HEK293 (cell line): ENCODE results near the gene TAF5L.

Experiments used
- CTCF ChIA-PET: fragments of 350-600 bp; formaldehyde crosslinking; extraction: SDS; loops from one replicate; lab custom pipeline; 2021; ENCODE audit warnings: antibody characterized with exemption; lab: Yijun Ruan, JAX
- POLR2A ChIA-PET: fragments of 300-600 bp; formaldehyde crosslinking; extraction: SDS; loops from one replicate; lab custom pipeline; 2020; ENCODE audit warnings: antibody characterized with exemption, inconsistent platforms; lab: Yijun Ruan, JAX
- H3K27ac ChIP-seq: fragments of 200-500 bp; sonication (Bioruptor generic); 2 replicates; pipeline ENCODE4 v1.5.1; 2014; ENCODE audit warnings: low read depth, low read length, control low read depth, inconsistent platforms; ENCODE audit errors: extremely low read depth
- H3K36me3 ChIP-seq, 2 experiments: fragments of 200-500 bp in 1 of 2; sonication (Bioruptor generic) in 1 of 2; 1 replicate in 1 of 2; 2 replicates in 1 of 2; pipeline ENCODE4 v1.5.1; 2014 to 2017; ENCODE audit warnings: inconsistent platforms in 2 of 2, low read length in 2 of 2; ENCODE audit not compliant: control insufficient read depth in 2 of 2, insufficient read depth in 1 of 2
- H3K4me1 ChIP-seq: fragments of 200-500 bp; sonication (Bioruptor generic); 2 replicates; pipeline ENCODE4 v1.5.1; 2014; ENCODE audit warnings: mild to moderate bottlenecking, low read length, inconsistent platforms; ENCODE audit not compliant: control insufficient read depth, insufficient read depth
- H3K4me3 ChIP-seq: 2 replicates; pipeline ENCODE4 v1.5.1; 2011; ENCODE audit warnings: low read depth, mild to moderate bottlenecking, control low read depth, low read length, moderate library complexity
- H3K9me3 ChIP-seq: fragments of 200-500 bp; sonication (Bioruptor generic); 2 replicates; pipeline ENCODE4 v1.5.1; 2014; ENCODE audit warnings: low read depth, low read length, inconsistent platforms; ENCODE audit not compliant: control insufficient read depth, insufficient read depth
- AEBP2 ChIP-seq: fragments of 450-650 bp; formaldehyde crosslinking; IDR thresholded peaks from 2 replicates; pipeline ENCODE4 v1.5.1; 2016; ENCODE audit warnings: missing biosample characterization, missing genetic modification characterization, borderline replicate concordance
- ATF2 ChIP-seq: fragments of 450-650 bp; formaldehyde crosslinking; IDR thresholded peaks from 2 replicates; pipeline ENCODE4 v1.5.1; 2016; ENCODE audit warnings: missing biosample characterization, missing genetic modification characterization, low read depth
- MYNN ChIP-seq: fragments of 450-650 bp; formaldehyde crosslinking; IDR thresholded peaks from 2 replicates; pipeline ENCODE4 v1.5.1; 2016; ENCODE audit warnings: missing biosample characterization, missing genetic modification characterization, borderline replicate concordance
- SALL2 ChIP-seq: fragments of 450-650 bp; formaldehyde crosslinking; IDR thresholded peaks from 2 replicates; pipeline ENCODE4 v1.5.0; 2017; ENCODE audit warnings: missing biosample characterization, mild to moderate bottlenecking, missing genetic modification characterization, borderline replicate concordance
- WT1 ChIP-seq: fragments of 450-650 bp; formaldehyde crosslinking; IDR thresholded peaks from 2 replicates; pipeline ENCODE4 v1.5.1; 2016; ENCODE audit warnings: missing biosample characterization, missing genetic modification characterization
- ZBTB1 ChIP-seq: fragments of 450-650 bp; formaldehyde crosslinking; IDR thresholded peaks from 2 replicates; pipeline ENCODE4 v1.5.1; 2016; ENCODE audit warnings: missing biosample characterization, missing genetic modification characterization
- ZBTB11 ChIP-seq: fragments of 450-650 bp; formaldehyde crosslinking; conservative IDR thresholded peaks from 2 replicates; pipeline ENCODE4 v1.5.1; 2016; ENCODE audit warnings: low read depth, missing biosample characterization, missing genetic modification characterization
- ZBTB48 ChIP-seq: fragments of 450-650 bp; formaldehyde crosslinking; IDR thresholded peaks from 2 replicates; pipeline ENCODE4 v1.5.1; 2016; ENCODE audit warnings: missing biosample characterization, missing genetic modification characterization
- ZBTB7A ChIP-seq: fragments of 450-650 bp; formaldehyde crosslinking; IDR thresholded peaks from 2 replicates; pipeline ENCODE4 v1.5.1; 2016; ENCODE audit warnings: low read depth, missing biosample characterization, missing genetic modification characterization
- ZFP37 ChIP-seq: fragments of 450-650 bp; formaldehyde crosslinking; IDR thresholded peaks from 2 replicates; pipeline ENCODE4 v1.5.1; 2016; ENCODE audit warnings: missing biosample characterization, missing genetic modification characterization
- ZFP69B ChIP-seq: fragments of 450-650 bp; formaldehyde crosslinking; IDR thresholded peaks from 2 replicates; pipeline ENCODE4 v1.5.1; 2016; ENCODE audit warnings: missing biosample characterization, missing genetic modification characterization
- ZNF132 ChIP-seq: fragments of 450-650 bp; formaldehyde crosslinking; IDR thresholded peaks from 2 replicates; pipeline ENCODE4 v1.5.1; 2017; ENCODE audit warnings: missing biosample characterization, missing genetic modification characterization, borderline replicate concordance
- ZNF211 ChIP-seq: fragments of 450-650 bp; formaldehyde crosslinking; IDR thresholded peaks from 2 replicates; pipeline ENCODE4 v1.5.1; 2016; ENCODE audit warnings: low read depth, missing biosample characterization, missing genetic modification characterization
- ZNF292 ChIP-seq: fragments of 450-650 bp; formaldehyde crosslinking; IDR thresholded peaks from 2 replicates; pipeline ENCODE4 v1.5.1; 2016; ENCODE audit warnings: low read depth, missing biosample characterization, missing genetic modification characterization, borderline replicate concordance
- ZNF311 ChIP-seq: fragments of 450-650 bp; formaldehyde crosslinking; IDR thresholded peaks from 2 replicates; pipeline ENCODE4 v1.5.1; 2017; ENCODE audit warnings: missing biosample characterization, missing genetic modification characterization, borderline replicate concordance
- ZNF350 ChIP-seq: fragments of 450-650 bp; formaldehyde crosslinking; IDR thresholded peaks from 2 replicates; pipeline ENCODE4 v1.5.0; 2017; ENCODE audit warnings: missing biosample characterization, mild to moderate bottlenecking, missing genetic modification characterization
- ZNF37A ChIP-seq: fragments of 450-650 bp; IDR thresholded peaks from 2 replicates; pipeline ENCODE4 v1.5.1; 2018; ENCODE audit warnings: missing biosample characterization, missing genetic modification characterization
- ZNF513 ChIP-seq: fragments of 450-650 bp; IDR thresholded peaks from 2 replicates; pipeline ENCODE4 v1.5.1; 2018; ENCODE audit warnings: missing biosample characterization, missing genetic modification characterization
- ZNF529 ChIP-seq: fragments of 450-650 bp; formaldehyde crosslinking; IDR thresholded peaks from 2 replicates; pipeline ENCODE4 v1.5.1; 2017; ENCODE audit warnings: missing genetic modification characterization, missing biosample characterization; ENCODE audit not compliant: insufficient replicate concordance
- ZNF747 ChIP-seq: fragments of 450-650 bp; formaldehyde crosslinking; IDR thresholded peaks from 2 replicates; pipeline ENCODE4 v1.5.1; 2016; ENCODE audit warnings: missing biosample characterization, missing genetic modification characterization
- ZNF768 ChIP-seq: fragments of 450-650 bp; formaldehyde crosslinking; IDR thresholded peaks from 2 replicates; pipeline ENCODE4 v1.5.1; 2018; ENCODE audit warnings: missing biosample characterization, mild to moderate bottlenecking, missing genetic modification characterization
- ZNF843 ChIP-seq: fragments of 450-650 bp; formaldehyde crosslinking; IDR thresholded peaks from 2 replicates; pipeline ENCODE4 v1.5.1; 2016; ENCODE audit warnings: missing biosample characterization, missing genetic modification characterization
- ZSCAN18 ChIP-seq: fragments of 450-650 bp; formaldehyde crosslinking; IDR thresholded peaks from 2 replicates; pipeline ENCODE4 v1.5.1; 2016; ENCODE audit warnings: missing biosample characterization, missing genetic modification characterization
- ZSCAN5A ChIP-seq: fragments of 450-650 bp; formaldehyde crosslinking; IDR thresholded peaks from 2 replicates; pipeline ENCODE4 v1.5.1; 2016; ENCODE audit warnings: missing biosample characterization, missing genetic modification characterization
- ZXDB ChIP-seq: fragments of 450-650 bp; formaldehyde crosslinking; IDR thresholded peaks from 2 replicates; pipeline ENCODE4 v1.5.1; 2016; ENCODE audit warnings: missing biosample characterization, missing genetic modification characterization

Gene TAF5L

GRCh38 chr1:229636042-229636441 is 10.1 kb upstream of the TAF5L start (continued):
- no peak for TF ChIP-seq ZSCAN5A (tag by site-specific recombination)
- TF ChIP-seq ZNF768 (tag by site-specific recombination), result no peak
- TF ChIP-seq ATF2 (tag by site-specific recombination), result no peak
- TF ChIP-seq ZXDB (tag by site-specific recombination), result no peak
- no peak for TF ChIP-seq ZBTB48 (tag by site-specific recombination)
- TF ChIP-seq ZNF513, result no peak

GRCh38 chr1:229631966-229632365 is 6.0 kb upstream of the TAF5L start:
- CTCF ChIA-PET, result interaction anchor here (0.6 to 1.7 kb wide), 3 partner anchors 60 to 198 kb away, joined by 3 to 4 read pairs (median 3); partner anchors contain the start of gene ABCB10
- TF ChIP-seq ZNF292 (tag by site-specific recombination) (no peak), ZNF132 (tag by site-specific recombination) (no peak), WT1 (tag by site-specific recombination) (no peak), SALL2 (tag by site-specific recombination) (no peak), ZNF747 (tag by site-specific recombination) (no peak), ZNF529 (tag by site-specific recombination) (no peak), ZFP69B (tag by site-specific recombination) (no peak), ZNF350 (tag by site-specific recombination) (no peak), ZBTB11 (no peak), ZNF843 (no peak), ZFP37 (tag by site-specific recombination) (no peak), MYNN (tag by site-specific recombination) (no peak), AEBP2 (tag by site-specific recombination) (no peak), ZSCAN18 (tag by site-specific recombination) (no peak), ZBTB7A (tag by site-specific recombination) (no peak), ZNF311 (no peak), ZNF211 (no peak), ZNF37A (tag by site-specific recombination) (no peak), ZBTB1 (tag by site-specific recombination) (no peak)

More at GRCh38 chr1:229631966-229632365, 6.0 kb upstream of the TAF5L start:
- no peak overlapping the region for H3K27ac ChIP-seq
- H3K4me3 ChIP-seq, result no peak overlapping the region
- H3K9me3 ChIP-seq, result no peaks in the 10 kb centered on the region
- H3K4me1 ChIP-seq, result peaks cover 6% of the 10 kb centered on the region; the same call in 1 of the 2 replicates
- POLR2A ChIA-PET, result interaction anchor here (0.7 kb wide), 1 partner anchor 580 kb away, joined by 9 read pairs; no protein-coding TSS in a partner anchor
- H3K36me3 ChIP-seq, result peaks cover 48 to 63% of the 10 kb centered on the region in 2 experiments
